Mammary epithelial cell (primary cell): Measurements from ENCODE around the gene PERP.

Experiments used
- CTCF ChIP-seq, 2 donors: IDR thresholded peaks in 1 of 2; conservative IDR thresholded peaks in 1 of 2; 2 replicates each; pipeline ENCODE4 v1.5.1; 2011 to 2012; ENCODE audit warnings: inconsistent platforms in 2 of 2, low read length in 2 of 2, mild to moderate bottlenecking in 2 of 2, control low read depth in 1 of 2, low read depth in 1 of 2; ENCODE audit not compliant: insufficient read depth in 1 of 2; ENCODE audit errors: extremely low read depth in 1 of 2
- EZH2 ChIP-seq: IDR thresholded peaks from 2 replicates; pipeline ENCODE4 v1.6.1; 2012; ENCODE audit warnings: low read length, inconsistent platforms, borderline replicate concordance

GRCh38 chr6:138089325-138089724 lies 17.9 kb downstream of the PERP start:
- TF ChIP-seq CTCF (conservative IDR thresholded peaks at IDR 0.05 in 1 of 2, IDR thresholded peaks at IDR 0.05 in 1 of 2; ENCODE audit: extremely low read depth in 1 of 2, insufficient read depth in 1 of 2, low read depth in 1 of 2, low read length in 2 of 2), result no peak
- TF ChIP-seq EZH2, result no peak
